ENCODE measurements around the gene TACR2.

The TACR2 gene

GRCh38 chr10:69416695-69417094 lies at the start of gene TACR2:
Gene TACR2, minus strand, starts transcription at chr10:69416918. Its CDS starts 595 bp downstream, at chr10:69416323.
- no peak for TF ChIP-seq CTCF (IDR thresholded peaks at IDR 0.05; ENCODE audit: low read depth, low read length)
- no peak within 1 kb of the TSS for H3K4me3 ChIP-seq (replicated peaks in 1 of 2; ENCODE audit: low read depth in 2 of 2, low read length in 2 of 2)
- DNase-seq (ENCODE audit: low read depth in 2 of 2): no peak

- DNase-seq (ENCODE audit: low read depth in 2 of 2): no peak
- no peak for TF ChIP-seq CTCF (IDR thresholded peaks at IDR 0.05; ENCODE audit: low read depth, low read length)
- H3K4me3 ChIP-seq (replicated peaks in 1 of 2; ENCODE audit: low read depth in 2 of 2, low read length in 2 of 2): no peak overlapping the region
Measured at GRCh38 chr10:69466158-69466490, 49.4 kb upstream of the TACR2 start.

- DNase-seq (ENCODE audit: low read depth in 2 of 2): no peak
- H3K4me3 ChIP-seq (replicated peaks in 1 of 2; ENCODE audit: low read depth in 2 of 2, low read length in 2 of 2): no peak overlapping the region
- TF ChIP-seq CTCF (IDR thresholded peaks at IDR 0.05; ENCODE audit: low read depth, low read length): no peak
Measured at GRCh38 chr10:69465457-69466157, 48.9 kb upstream of the TACR2 start.

GRCh38 chr10:69464801-69465401 lies 48.2 kb upstream of the TACR2 start:
- no peak for TF ChIP-seq CTCF (IDR thresholded peaks at IDR 0.05; ENCODE audit: low read depth, low read length)
- no peak overlapping the region for H3K4me3 ChIP-seq (replicated peaks in 1 of 2; ENCODE audit: low read depth in 2 of 2, low read length in 2 of 2)
- no peak for DNase-seq (ENCODE audit: low read depth in 2 of 2)

- H3K4me3 ChIP-seq (replicated peaks in 1 of 2; ENCODE audit: low read depth in 2 of 2, low read length in 2 of 2): no peak overlapping the region
- TF ChIP-seq CTCF (IDR thresholded peaks at IDR 0.05; ENCODE audit: low read depth, low read length): no peak
- no peak for DNase-seq (ENCODE audit: low read depth in 2 of 2)
Measured at GRCh38 chr10:69464401-69464800, 47.7 kb upstream of the TACR2 start.

- DNase-seq (ENCODE audit: low read depth in 2 of 2): no peak
- H3K4me3 ChIP-seq (replicated peaks in 1 of 2; ENCODE audit: low read depth in 2 of 2, low read length in 2 of 2): no peak overlapping the region
- no peak for TF ChIP-seq CTCF (IDR thresholded peaks at IDR 0.05; ENCODE audit: low read depth, low read length)
Measured at GRCh38 chr10:69463886-69464285, 47.2 kb upstream of the TACR2 start.

All from cardiac fibroblast (primary cell).